Thyroid gland (tissue), 4 donors: ENCODE results near the gene GALNT10.

Source experiments
- CTCF ChIP-seq, 6 experiments: fragments of 200-600 bp in 3 of 6; fragments of 450-650 bp in 3 of 6; sonication (generic) in 3 of 6; IDR thresholded peaks; one replicate each; pipeline ENCODE4 v1.5.1; 2016 to 2019; ENCODE audit warnings: antibody characterized with exemption in 6 of 6, mild to moderate bottlenecking in 2 of 6, inconsistent platforms in 1 of 6, moderate library complexity in 1 of 6
- POLR2A ChIP-seq, 2 donors: fragments of 450-650 bp; IDR thresholded peaks; one replicate each; pipeline ENCODE4 v1.6.1; 2017; ENCODE audit warnings: antibody characterized with exemption in 2 of 2, mild to moderate bottlenecking in 2 of 2, moderate library complexity in 1 of 2

GRCh38 chr5:154253807-154254206, 63.3 kb downstream of the GALNT10 start:
- TF ChIP-seq POLR2A (IDR thresholded peaks at IDR 0.05) (no peak), CTCF (IDR thresholded peaks at IDR 0.05) (no peak)
